HepG2 (cell line): ENCODE results near the gene TMEM120A. TPM values are rescaled to one million over a fixed set of nuclear protein-coding genes. Genes with fewer than 3 reads are reported as not detected.

Experiments
- AKNA ChIP-seq: sonication (generic); formaldehyde crosslinking; IDR thresholded peaks from 2 replicates; pipeline ENCODE4 v1.4.0; 2020; ENCODE audit warnings: missing genetic modification reagents, borderline replicate concordance
- ARID4A ChIP-seq: sonication (generic); formaldehyde crosslinking; IDR thresholded peaks from 2 replicates; pipeline ENCODE4 v1.5.0; 2020; ENCODE audit warnings: mild to moderate bottlenecking, missing genetic modification reagents, borderline replicate concordance
- MYC ChIP-seq: sonication (generic); formaldehyde crosslinking; IDR thresholded peaks from 2 replicates; pipeline ENCODE4 v1.9.0; 2021; ENCODE audit warnings: missing genetic modification reagents, borderline replicate concordance
- NR2C2 ChIP-seq: sonication (generic); formaldehyde crosslinking; IDR thresholded peaks from 2 replicates; pipeline ENCODE4 v1.4.0; 2020; ENCODE audit warnings: missing genetic modification reagents, mild to moderate bottlenecking, moderate library complexity, borderline replicate concordance
- SCMH1 ChIP-seq: sonication (generic); formaldehyde crosslinking; IDR thresholded peaks from 2 replicates; pipeline ENCODE4 v1.9.0; 2021; ENCODE audit warnings: missing genetic modification reagents, mild to moderate bottlenecking, borderline replicate concordance
- SOX13 ChIP-seq, 3 experiments: fragments of 450-650 bp in 1 of 3; sonication (generic) in 1 of 3; formaldehyde crosslinking in 1 of 3; IDR thresholded peaks in 2 of 3; conservative IDR thresholded peaks in 1 of 3; 2 replicates each; pipeline versions ENCODE4 v1.5.0 to v1.6.1; 2016 to 2020; ENCODE audit warnings: antibody characterized with exemption in 1 of 3, mild to moderate bottlenecking in 1 of 3, missing compliant biosample characterization in 1 of 3, missing genetic modification reagents in 1 of 3, moderate library complexity in 1 of 3
- ZNF546 ChIP-seq: sonication (generic); formaldehyde crosslinking; conservative IDR thresholded peaks from 2 replicates; pipeline ENCODE4 v1.8.1; 2023; ENCODE audit warnings: mild to moderate bottlenecking, missing genetic modification reagents
- ZNF639 ChIP-seq: conservative IDR thresholded peaks from 2 replicates; pipeline ENCODE4 v1.6.1; 2018; ENCODE audit warnings: missing genetic modification reagents
- ZNF646 ChIP-seq: sonication (generic); formaldehyde crosslinking; IDR thresholded peaks from 2 replicates; pipeline ENCODE4 v1.9.0; 2021; ENCODE audit warnings: mild to moderate bottlenecking, missing genetic modification reagents
- polyA plus RNA-seq, 8 experiments: library from polyadenylated mRNA; depleted of rRNA in 3 of 8; stranded (reverse) in 7 of 8; unstranded in 1 of 8; fragments of >200 nt; fragmentation: Illumina TruSeq in 4 of 8; extraction: Trizol in 4 of 8; gene quantifications; 2 replicates each; pipeline versions ENCODE4 v1.2.1 to v1.2.3, GENCODE V29; 2011 to 2016; ENCODE audit warnings: low read depth in 4 of 8, missing spikeins in 1 of 8, mixed read lengths in 1 of 8; ENCODE audit not compliant: insufficient read depth in 1 of 8
- total RNA-seq, 5 experiments: library from RNA; depleted of rRNA; stranded (reverse); fragments of >200 nt; fragmentation: Illumina TruSeq; extraction: Trizol; gene quantifications; 2 replicates each; pipeline ENCODE4 v1.2.3, GENCODE V29; 2016; ENCODE audit warnings: low read depth in 1 of 5

The TMEM120A gene
- total and polyA plus RNA-seq, 2 of the 13 experiments (the other 11 are each of a cell fraction or from before 2014, with no cell fraction given) = 40.3 to 102 TPM

GRCh38 chr7:75962607-75963380 is 31.6 kb downstream of the TMEM120A start (continued):
- TF ChIP-seq AKNA (CRISPR knock-in tag) (no peak), NR2C2 (CRISPR knock-in tag) (peak; percentile 91), SOX13 (IDR thresholded peaks at IDR 0.05) (peak; percentile 44; the same call in 1 of the 2 replicates), SOX13 (CRISPR knock-in tag; conservative IDR thresholded peaks at IDR 0.05 in 1 of 2, IDR thresholded peaks at IDR 0.05 in 1 of 2) (peak in 1 of 2 experiments; percentile 83; a peak in 2 of 4 replicates), SCMH1 (CRISPR knock-in tag) (no peak), ZNF546 (CRISPR knock-in tag) (no peak), ARID4A (CRISPR knock-in tag) (peak; percentile 43; the same call in 1 of the 2 replicates), ZNF646 (CRISPR knock-in tag) (no peak), ZNF639 (CRISPR knock-in tag) (no peak), MYC (CRISPR knock-in tag) (no peak)
